NCI-H1436 treated with DMSO at 0.1 percent for 48 hours (cell line): Measurements from ENCODE around the gene NUF2.

Experiments used
- DNase-seq: peaks from one replicate; lab custom pipeline; 2025; lab: John Stamatoyannopoulos, UW

NUF2 gene

DNA sequence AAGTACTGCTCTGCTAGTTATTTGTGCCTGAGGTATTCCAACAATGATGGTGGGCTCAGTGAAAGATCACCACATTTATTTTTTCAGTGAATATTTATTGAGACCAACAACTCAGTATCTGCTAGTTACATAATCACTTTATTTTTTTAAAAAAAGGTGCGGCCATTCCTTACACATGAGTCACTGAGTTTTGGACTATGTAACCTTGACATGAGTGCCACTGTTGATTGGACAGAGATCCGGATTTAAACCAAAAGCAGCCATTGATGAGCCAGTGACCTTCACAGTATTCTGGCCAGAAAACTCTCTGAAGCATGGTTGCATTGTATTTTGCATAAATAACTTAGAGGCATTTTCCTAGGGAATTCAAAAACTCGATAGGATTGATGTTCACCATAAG lies 79.5 kb downstream of the NUF2 start:
- DNase-seq, result no peak
